HG02588 (cell line): Measurements from ENCODE around the gene ERC2.

ENCODE experiments used
- ATAC-seq: cut with Tn5 transposase; IDR thresholded peaks from one replicate; pipeline ENCODE4 v1.9.1; 2021; ENCODE audit warnings: mild to moderate bottlenecking, moderate library complexity; ENCODE audit not compliant: unreplicated experiment

The ERC2 gene

GRCh38 chr3:55895897-55896566, 572.2 kb downstream of the ERC2 start:
- ATAC-seq, result no peak

- ATAC-seq, result no peak
These were observed 573.7 kb downstream of the ERC2 start for GRCh38 chr3:55894605-55895004.

GRCh38 chr3:55893045-55893664, 575.1 kb downstream of the ERC2 start:
- ATAC-seq, result no peak

DNA sequence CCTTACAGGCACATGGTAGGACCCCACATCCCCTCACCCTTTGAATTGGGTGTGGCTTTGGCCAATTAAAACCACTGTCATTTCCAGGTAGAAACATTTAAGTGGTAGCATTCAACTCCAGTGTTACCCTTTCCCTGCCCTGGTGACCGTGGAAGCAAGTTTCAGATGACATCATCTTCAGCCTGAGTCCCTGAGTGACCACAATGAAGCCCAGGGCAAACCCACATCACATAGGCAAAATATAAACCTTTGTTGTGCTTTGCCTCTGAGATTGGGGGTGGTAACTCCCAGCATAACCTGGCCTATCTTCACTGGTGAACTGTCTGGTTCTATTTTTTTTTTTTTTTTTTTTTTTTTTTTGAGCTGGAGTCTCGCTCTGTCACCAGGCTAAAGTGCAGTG, 577.2 kb downstream of the ERC2 start:
- ATAC-seq, result no peak

- no peak for ATAC-seq
These were observed 579.9 kb downstream of the ERC2 start for GRCh38 chr3:55888282-55888885.

DNA sequence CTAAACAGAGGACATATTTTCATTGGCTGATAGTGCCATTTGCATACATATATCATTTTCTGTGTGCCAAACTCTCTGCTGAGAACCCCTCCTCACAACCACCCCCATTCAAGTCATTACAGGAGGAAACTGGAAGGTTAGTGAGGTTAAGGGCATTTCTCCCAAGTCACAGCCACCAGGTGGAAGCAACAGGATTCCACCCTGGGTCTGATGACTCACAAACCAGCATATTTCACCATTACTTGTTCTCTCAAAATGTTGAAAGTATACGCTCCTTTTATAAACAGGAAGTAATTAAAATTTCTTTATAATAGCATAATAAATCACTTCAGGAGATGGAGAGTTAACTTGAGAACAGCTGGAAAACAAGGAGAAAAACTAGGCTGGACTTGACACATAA, 582.5 kb downstream of the ERC2 start:
- ATAC-seq, result no peak

DNA sequence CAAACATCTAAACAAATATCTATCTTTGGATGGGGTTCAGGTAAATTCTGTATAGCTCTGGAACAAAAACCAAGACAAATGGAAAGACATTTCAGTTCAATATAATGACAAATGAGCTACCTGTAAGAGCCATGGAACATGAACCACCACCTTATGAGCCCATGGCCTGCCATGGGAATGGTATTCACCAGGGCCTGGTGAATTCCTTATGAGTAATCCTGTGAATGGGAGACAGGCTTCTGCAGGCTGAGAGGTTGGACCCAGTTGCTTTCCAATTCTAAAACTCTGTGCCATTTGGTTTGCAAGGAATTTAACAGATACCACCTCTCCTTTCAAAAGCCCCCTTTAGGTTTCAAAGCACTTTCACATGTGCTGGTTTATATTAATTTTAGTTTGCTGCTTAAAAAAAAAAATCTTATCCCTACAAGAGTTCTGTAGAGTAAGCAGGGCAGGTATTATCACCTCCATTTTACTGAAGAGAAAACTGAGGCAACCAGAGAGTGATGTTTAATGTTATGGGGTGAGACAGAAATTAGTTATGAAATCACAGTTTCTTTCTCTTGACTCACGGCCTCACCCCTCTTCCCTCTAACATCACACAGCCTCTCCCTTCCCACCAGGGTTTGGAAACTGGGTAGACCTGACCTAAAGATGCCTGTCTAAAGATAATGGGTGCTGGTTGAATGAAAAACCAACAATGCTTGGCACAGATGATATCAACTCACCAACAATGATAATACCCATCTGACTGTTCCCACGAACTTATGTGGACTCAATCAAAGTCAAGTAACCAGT, 583.6 kb downstream of the ERC2 start:
- no peak for ATAC-seq

GRCh38 chr3:55884066-55884465, 584.2 kb downstream of the ERC2 start:
- no peak for ATAC-seq

GRCh38 chr3:55882006-55882405, 586.3 kb downstream of the ERC2 start:
- ATAC-seq, result no peak

DNA sequence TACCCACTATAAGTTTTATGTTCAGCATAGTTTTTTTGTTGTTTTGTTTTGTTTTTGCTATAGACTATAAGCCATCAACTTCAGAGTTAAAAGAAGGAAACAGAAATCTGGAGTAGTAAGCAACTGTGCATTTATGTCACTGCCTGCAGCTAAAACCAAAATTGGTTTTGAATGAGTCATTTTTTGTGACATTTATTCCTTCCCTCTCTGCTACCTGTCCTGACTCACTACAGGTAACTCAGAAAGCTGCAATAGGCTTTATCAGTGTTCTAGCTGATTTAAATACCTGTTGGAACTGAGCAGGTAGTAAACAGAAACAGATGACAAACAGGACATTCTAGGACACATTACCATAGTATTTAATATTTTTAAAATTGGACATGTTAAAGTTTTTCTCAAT, 587.9 kb downstream of the ERC2 start:
- no peak for ATAC-seq

- no peak for ATAC-seq
These were observed 588.4 kb downstream of the ERC2 start for GRCh38 chr3:55879901-55880331.

DNA sequence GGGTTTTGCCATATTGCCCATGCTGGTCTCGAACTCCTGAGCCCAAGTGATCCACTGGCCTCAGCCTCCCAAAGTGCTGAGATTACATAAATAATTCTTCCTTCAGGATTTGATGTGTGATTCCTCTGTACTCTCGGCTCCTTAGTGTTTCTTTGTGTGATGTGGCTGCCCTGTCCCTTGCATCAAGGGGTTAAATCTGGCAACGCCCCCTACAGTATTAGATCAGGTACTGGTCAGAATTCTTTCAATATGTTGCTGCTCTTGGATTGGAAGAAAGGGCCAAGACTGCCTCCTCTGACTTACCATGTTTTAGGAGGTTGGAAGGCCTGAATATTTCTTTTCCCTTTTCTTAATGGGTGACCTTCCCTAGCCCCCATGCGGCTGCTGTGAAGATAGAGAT, 590.6 kb downstream of the ERC2 start:
- ATAC-seq, result no peak

DNA sequence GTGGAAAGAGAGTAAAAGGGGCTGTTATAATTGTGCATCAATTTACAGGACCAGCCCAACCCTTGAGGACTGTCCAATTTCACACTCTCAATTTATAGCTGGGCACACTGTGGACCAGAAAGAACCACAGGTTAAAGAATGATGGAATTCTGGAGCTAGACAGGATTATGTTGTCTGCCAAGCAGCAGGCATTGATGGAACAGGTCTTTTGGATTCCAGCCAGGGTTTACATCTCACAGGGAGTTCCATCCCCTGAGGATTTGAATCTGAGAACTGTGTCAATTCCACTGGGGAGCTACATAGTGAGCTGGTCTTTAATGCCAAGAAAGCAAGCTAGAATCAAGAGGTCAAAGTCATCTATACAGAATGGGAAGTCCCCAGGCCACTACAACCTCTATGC, 591.7 kb downstream of the ERC2 start:
- no peak for ATAC-seq

GRCh38 chr3:55875113-55875512, 593.2 kb downstream of the ERC2 start:
- no peak for ATAC-seq

DNA sequence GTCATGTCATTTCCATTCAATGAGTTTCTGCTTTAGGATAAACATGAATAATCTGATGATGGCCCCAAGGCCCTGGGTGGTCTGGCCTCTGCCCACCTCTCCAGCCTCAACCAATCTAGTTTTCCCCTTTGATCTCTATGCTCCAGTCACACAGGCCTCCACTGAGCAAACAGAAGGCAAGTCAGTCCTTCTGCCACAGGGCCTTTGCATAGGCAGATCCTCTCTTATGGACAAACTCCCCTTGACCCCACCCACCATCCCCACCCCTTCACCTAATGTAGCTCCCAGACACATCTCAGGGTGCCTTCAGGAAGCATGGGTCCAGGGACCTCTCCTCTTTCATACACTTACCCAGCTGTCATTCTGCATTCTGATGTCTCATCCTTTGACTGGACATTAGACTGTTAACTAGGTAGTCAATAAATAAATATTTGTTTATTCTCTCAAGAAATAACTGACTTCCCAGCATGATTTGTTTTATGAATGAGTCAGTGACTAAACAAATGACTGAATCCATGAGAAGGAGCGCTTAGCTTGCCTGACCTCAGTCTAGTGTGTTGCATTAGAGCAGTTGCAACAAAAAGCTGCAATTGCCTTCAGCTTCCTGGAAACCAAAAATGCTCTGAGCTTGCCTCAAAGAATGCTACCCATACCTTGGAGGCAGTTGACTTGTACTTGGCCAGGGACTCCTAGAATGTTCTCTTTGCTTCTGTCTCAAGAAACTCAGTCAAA, 594.6 kb downstream of the ERC2 start:
- no peak for ATAC-seq

- no peak for ATAC-seq
These were observed 597.7 kb downstream of the ERC2 start for GRCh38 chr3:55870594-55870993.

DNA sequence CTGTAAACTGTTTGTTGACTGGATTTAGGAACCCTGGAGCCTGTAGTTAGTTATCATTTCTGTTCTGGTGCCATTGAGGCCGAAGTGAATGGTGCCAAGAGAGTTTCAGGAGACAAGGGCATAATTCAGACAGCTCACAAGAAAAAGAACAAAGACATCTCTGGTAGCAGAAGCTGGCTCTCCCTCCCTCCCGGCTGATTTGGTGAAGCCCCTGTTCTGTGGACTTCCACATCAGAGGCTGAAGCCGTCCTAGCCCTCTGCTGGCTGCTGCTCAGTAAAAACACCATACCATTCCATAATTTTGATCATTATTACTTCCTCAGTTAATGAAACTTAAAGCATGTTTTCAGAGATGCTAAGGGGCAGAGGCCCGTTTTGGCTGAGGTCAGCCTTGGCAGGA, 599.9 kb downstream of the ERC2 start:
- ATAC-seq, result no peak

GRCh38 chr3:55863028-55863427, 605.2 kb downstream of the ERC2 start:
- no peak for ATAC-seq

GRCh38 chr3:55860049-55860721, 608.1 kb downstream of the ERC2 start:
- no peak for ATAC-seq

- ATAC-seq, result no peak
These were observed 609.0 kb downstream of the ERC2 start for GRCh38 chr3:55859305-55859704.
